DMS79 (cell line): Measurements from ENCODE around the gene TMEM39A.

Experiments used
- DNase-seq: peaks from one replicate; lab custom pipeline; 2025; lab: John Stamatoyannopoulos, UW

The TMEM39A gene

DNA sequence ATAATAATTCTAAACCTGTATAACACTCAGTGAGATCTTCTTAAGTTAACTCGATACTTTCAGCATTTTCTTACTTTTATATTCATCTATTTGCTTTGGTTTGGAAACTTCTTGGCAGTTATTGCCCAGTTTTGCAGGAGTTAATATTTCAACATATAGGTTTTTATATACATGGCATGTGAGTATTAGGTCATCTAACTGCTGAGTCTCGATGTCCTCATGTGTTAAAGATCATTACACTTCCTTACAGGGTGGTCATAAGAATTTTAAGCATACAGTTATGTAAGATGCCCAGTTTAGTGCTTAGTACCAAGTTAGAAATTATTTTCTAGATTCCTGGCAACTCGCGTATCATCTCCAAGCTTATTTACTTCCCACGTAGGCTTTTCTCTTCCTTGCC, 62.9 kb downstream of the TMEM39A start:
- DNase-seq, result no peak

DNA sequence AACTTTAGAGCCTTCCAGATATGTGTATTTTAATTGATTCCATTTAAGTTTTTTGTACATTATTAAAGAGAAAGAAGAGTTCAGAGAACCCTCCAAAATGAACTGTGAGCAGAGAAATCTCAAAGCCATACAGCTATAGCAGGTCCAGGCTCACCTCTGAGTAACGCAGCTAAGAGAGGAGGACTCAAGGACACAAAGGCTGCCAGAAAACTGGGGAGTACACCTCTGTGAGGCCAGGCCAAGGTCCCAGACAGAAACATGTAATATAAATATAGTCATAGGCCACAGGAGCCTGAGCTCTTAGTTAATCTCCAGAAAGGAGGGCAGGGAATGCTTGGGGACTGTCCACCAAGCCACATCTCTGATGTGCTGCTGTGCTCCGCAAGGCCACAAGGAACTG, 66.5 kb downstream of the TMEM39A start:
- no peak for DNase-seq

DNA sequence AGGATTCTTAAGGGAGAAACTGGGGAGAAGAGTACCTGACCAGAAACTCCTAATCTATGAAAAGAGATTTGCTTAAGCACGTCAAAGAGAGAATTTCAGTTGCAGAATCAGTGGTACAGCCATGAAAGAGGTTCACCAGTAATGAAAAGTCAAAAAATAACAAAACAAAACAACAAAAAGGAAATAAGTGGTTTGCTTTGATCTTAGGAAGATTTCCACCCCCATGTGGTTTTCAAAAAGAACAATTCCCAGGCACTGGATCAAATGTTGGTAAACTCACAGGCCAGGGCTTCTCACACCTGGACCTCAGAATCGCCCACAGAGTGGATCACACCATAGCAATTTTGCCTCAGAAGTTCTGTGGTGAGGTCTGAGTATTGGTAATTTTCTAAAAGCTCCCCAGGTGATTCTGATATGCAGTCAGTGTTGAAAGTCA, 67.5 kb downstream of the TMEM39A start:
- no peak for DNase-seq

DNA sequence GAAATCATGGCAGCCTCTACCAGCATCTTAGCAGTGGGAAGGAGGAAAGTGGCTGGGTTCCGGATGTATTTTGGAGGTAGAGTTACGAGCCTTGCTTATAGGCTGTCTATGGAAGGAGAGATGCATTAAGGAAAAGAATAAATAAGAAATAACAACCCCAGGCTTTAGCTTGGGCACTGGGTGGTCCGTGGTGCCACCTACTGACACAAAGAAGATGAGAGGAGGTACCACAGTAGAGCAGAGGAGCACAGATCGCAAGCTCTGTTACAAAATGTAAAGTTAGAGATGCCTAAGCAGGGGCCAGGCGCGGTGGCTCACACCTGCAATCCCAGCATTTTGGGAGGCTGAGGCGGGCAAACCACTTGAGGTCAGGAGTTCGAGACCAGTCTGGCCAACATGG, 74.8 kb downstream of the TMEM39A start:
- DNase-seq, result no peak

DNA sequence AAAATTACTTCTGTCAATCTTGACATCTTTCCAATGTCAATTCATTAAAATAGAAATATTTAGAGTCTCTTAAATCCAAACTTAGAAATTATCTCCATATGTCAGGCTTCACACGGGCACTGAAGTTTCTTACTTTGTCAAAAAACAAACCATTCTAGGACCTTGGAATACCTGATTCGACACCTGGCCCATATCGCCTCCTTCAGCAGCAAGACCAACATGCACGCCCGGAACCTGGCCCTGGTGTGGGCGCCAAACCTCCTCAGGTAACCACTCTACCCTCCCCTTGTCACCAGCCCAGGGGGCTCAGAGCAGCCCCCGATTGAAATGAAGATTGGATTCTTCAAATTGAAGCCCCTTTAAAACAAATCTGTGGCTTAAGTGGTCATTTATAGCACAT, 81.3 kb downstream of the TMEM39A start:
- no peak for DNase-seq

DNA sequence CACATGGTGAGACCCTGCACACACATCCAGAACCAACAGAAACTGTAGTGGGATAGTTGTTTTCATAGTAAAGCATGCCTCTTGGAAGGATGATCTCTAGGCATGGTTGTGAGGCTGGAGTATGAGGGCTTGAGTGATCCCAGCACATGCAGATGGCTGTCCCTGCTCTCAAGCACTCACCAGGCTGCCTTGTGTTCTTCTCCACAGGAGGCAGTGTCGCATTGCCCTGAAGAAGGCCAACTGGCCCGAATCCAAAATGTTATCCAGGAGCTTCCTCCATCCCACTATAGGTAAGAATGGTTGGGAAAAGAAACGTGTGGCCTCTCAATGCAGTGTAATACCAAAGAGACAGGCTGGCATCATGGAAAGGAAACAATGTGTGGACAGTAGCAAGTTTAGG, 82.7 kb downstream of the TMEM39A start:
- peak; percentile 5 for DNase-seq
